HuH-7 (cell line): ENCODE measurements around the gene RAB34.
"Not testable (repeated sequence)": the region's sequence is repeated elsewhere in the genome, so short reads cannot be mapped to it uniquely, and the experiment has no call there.

Experiments
- DNase-seq: peaks from one replicate; pipeline ENCODE4 v3.0.0; 2011; ENCODE audit warnings: low spot score

RAB34 gene

GRCh38 chr17:28726627-28727491 is 9.2 kb upstream of the RAB34 start:
- peak; percentile 88 for DNase-seq

- DNase-seq: peak; percentile 84
Measured at GRCh38 chr17:28726226-28726626, 8.6 kb upstream of the RAB34 start, which contains the start of gene TLCD1. Gene TLCD1, minus strand, starts transcription at chr17:28726233. Its CDS starts 136 bp downstream, at chr17:28726097.

GRCh38 chr17:28725660-28726225 is 8.1 kb upstream of the RAB34 start:
- no peak for DNase-seq

- DNase-seq: no peak
Measured at GRCh38 chr17:28725166-28725659, 7.5 kb upstream of the RAB34 start.

- no peak for DNase-seq
Measured at GRCh38 chr17:28724500-28725165, 7.0 kb upstream of the RAB34 start.

GRCh38 chr17:28723836-28724499 is 6.3 kb upstream of the RAB34 start:
- not testable (repeated sequence) for DNase-seq

GRCh38 chr17:28723159-28723835 is 5.6 kb upstream of the RAB34 start:
- no peak for DNase-seq

- DNase-seq: no peak
Measured at GRCh38 chr17:28722417-28723158, 4.9 kb upstream of the RAB34 start.

- DNase-seq: not testable (repeated sequence)
Measured at GRCh38 chr17:28720997-28721329, 3.3 kb upstream of the RAB34 start.

GRCh38 chr17:28720247-28720996 is 2.8 kb upstream of the RAB34 start:
- no peak for DNase-seq

- no peak for DNase-seq
Measured at GRCh38 chr17:28719021-28719433, 1.4 kb upstream of the RAB34 start.

GRCh38 chr17:28718333-28719020 is 809 bp upstream of the RAB34 start:
- DNase-seq: no peak

GRCh38 chr17:28716740-28717577 is 709 bp downstream of the RAB34 start:
- DNase-seq: peak; percentile 28

- DNase-seq: no peak
Measured at GRCh38 chr17:28715217-28715616, 2.5 kb downstream of the RAB34 start.

GRCh38 chr17:28714281-28714680 is 3.4 kb downstream of the RAB34 start:
- no peak for DNase-seq

- no peak for DNase-seq
Measured at GRCh38 chr17:28712705-28713415, 4.8 kb downstream of the RAB34 start.

- DNase-seq: no peak
Measured at GRCh38 chr17:28712032-28712704, 5.5 kb downstream of the RAB34 start.

- DNase-seq: no peak
Measured at GRCh38 chr17:28711723-28712031, 6.0 kb downstream of the RAB34 start, which contains the start of gene PROCA1. Gene PROCA1, minus strand, starts transcription at chr17:28711888. Its CDS starts 228 bp downstream, at chr17:28711660.
